CD14-positive monocyte (primary cell): ENCODE results near the gene CTDP1. TPM values are rescaled to one million over a fixed set of nuclear protein-coding genes. Genes with fewer than 3 reads are reported as not detected.

Experiments
- DNase-seq, 3 donors: peaks; one replicate each; pipeline ENCODE4 v3.0.0-alpha.2; 2011 to 2022
- H2AFZ ChIP-seq: 2 replicates; pipeline ENCODE4 v1.6.0; 2012; ENCODE audit warnings: mild to moderate bottlenecking, low read depth, low read length, inconsistent platforms; ENCODE audit not compliant: insufficient read depth, poor library complexity, severe bottlenecking
- H3K27ac ChIP-seq, 2 donors: 1 replicate in 1 of 2; 2 replicates in 1 of 2; pipeline ENCODE4 v1.5.1; 2012 to 2013; ENCODE audit warnings: low read length in 2 of 2, control low read depth in 1 of 2, inconsistent platforms in 1 of 2, low read depth in 1 of 2, mild to moderate bottlenecking in 1 of 2
- H3K27me3 ChIP-seq, 2 donors: one replicate each; pipeline versions ENCODE4 v1.6.0 to v1.6.1; 2011 to 2013; ENCODE audit warnings: low read length in 2 of 2; ENCODE audit not compliant: control insufficient read depth in 2 of 2, insufficient read depth in 2 of 2
- H3K36me3 ChIP-seq, 2 donors: replicated peaks in 1 of 2; 1 replicate in 1 of 2; 2 replicates in 1 of 2; pipeline versions ENCODE4 v1.5.1 to v1.6.1; 2012 to 2013; ENCODE audit warnings: low read length in 2 of 2, control low read depth in 1 of 2, inconsistent platforms in 1 of 2, mild to moderate bottlenecking in 1 of 2; ENCODE audit not compliant: insufficient read depth in 2 of 2, control insufficient read depth in 1 of 2
- H3K4me1 ChIP-seq, 2 donors: 1 replicate in 1 of 2; 2 replicates in 1 of 2; pipeline versions ENCODE4 v1.5.1 to v1.6.1; 2012 to 2013; ENCODE audit warnings: low read length in 2 of 2, control low read depth in 1 of 2, inconsistent platforms in 1 of 2, mild to moderate bottlenecking in 1 of 2, moderate library complexity in 1 of 2; ENCODE audit not compliant: insufficient read depth in 2 of 2, control insufficient read depth in 1 of 2
- H3K4me2 ChIP-seq: replicated peaks from 2 replicates; pipeline ENCODE3; 2012; ENCODE audit warnings: low read length, moderate library complexity, mild to moderate bottlenecking; ENCODE audit not compliant: poor library complexity, severe bottlenecking; ENCODE audit errors: extremely low read depth
- H3K4me3 ChIP-seq, 3 experiments: fragments of 200-600 bp in 1 of 3; sonication (generic) in 1 of 3; replicated peaks in 1 of 3; 1 replicate in 2 of 3; 2 replicates in 1 of 3; pipeline ENCODE4 v1.5.1; 2011 to 2013; ENCODE audit warnings: low read length in 3 of 3, mild to moderate bottlenecking in 3 of 3, control low read depth in 2 of 3, low read depth in 2 of 3, inconsistent platforms in 1 of 3, moderate library complexity in 1 of 3
- H3K79me2 ChIP-seq: 2 replicates; pipeline ENCODE4 v1.6.0; 2012; ENCODE audit warnings: mild to moderate bottlenecking, control low read depth, inconsistent platforms, low read length, moderate library complexity; ENCODE audit not compliant: insufficient read depth
- H3K9ac ChIP-seq: 2 replicates; pipeline ENCODE4 v1.6.0; 2017; ENCODE audit warnings: low read length, mild to moderate bottlenecking; ENCODE audit not compliant: insufficient read depth, poor library complexity, severe bottlenecking
- H3K9me3 ChIP-seq, 2 donors: replicated peaks in 1 of 2; 1 replicate in 1 of 2; 2 replicates in 1 of 2; pipeline versions ENCODE4 v1.5.1 to v1.6.1; 2012 to 2013; ENCODE audit warnings: low read length in 2 of 2, control low read depth in 1 of 2; ENCODE audit not compliant: control insufficient read depth in 1 of 2, insufficient read depth in 1 of 2
- H4K20me1 ChIP-seq: 2 replicates; pipeline ENCODE4 v1.6.0; 2012; ENCODE audit warnings: mild to moderate bottlenecking, low read length, control low read depth, moderate library complexity; ENCODE audit not compliant: insufficient read depth
- H3K27ac Mint-ChIP-seq, 7 donors: one replicate each; pipeline ENCODE4 v1.8.0; 2020; ENCODE audit warnings: mild to moderate bottlenecking in 7 of 7, mixed read lengths in 7 of 7, moderate library complexity in 6 of 7, inconsistent platforms in 2 of 7
- H3K27me3 Mint-ChIP-seq, 3 donors: one replicate each; pipeline ENCODE4 v1.8.0; 2021 to 2022; ENCODE audit warnings: low read depth in 3 of 3, mild to moderate bottlenecking in 3 of 3, mixed read lengths in 3 of 3, moderate library complexity in 3 of 3, inconsistent platforms in 1 of 3
- H3K36me3 Mint-ChIP-seq, 2 donors: one replicate each; pipeline ENCODE4 v1.8.0; 2020; ENCODE audit warnings: mixed read lengths in 2 of 2, inconsistent platforms in 1 of 2, mild to moderate bottlenecking in 1 of 2
- H3K4me1 Mint-ChIP-seq: one replicate; pipeline ENCODE4 v1.8.0; 2020; ENCODE audit warnings: mild to moderate bottlenecking, mixed read lengths
- H3K4me3 Mint-ChIP-seq, 2 donors: one replicate each; pipeline ENCODE4 v1.8.0; 2020; ENCODE audit warnings: mild to moderate bottlenecking in 2 of 2, mixed read lengths in 2 of 2, moderate library complexity in 1 of 2
- H3K9me3 Mint-ChIP-seq, 7 donors: one replicate each; pipeline ENCODE4 v1.8.0; 2020 to 2022; ENCODE audit warnings: mixed read lengths in 7 of 7, mild to moderate bottlenecking in 6 of 7, moderate library complexity in 6 of 7, inconsistent platforms in 2 of 7
- WGBS: methylation state at CpG from one replicate; pipeline ENCODE4 v1.1.5; 2013; ENCODE audit warnings: missing lambda C conversion rate; ENCODE audit not compliant: insufficient coverage; 5-methylcytosine and 5-hydroxymethylcytosine counted together
- intact Hi-C, 2 donors: fragments of 100-400 bp; cut with micrococcal nuclease; formaldehyde crosslinking; loops; one replicate each; pipeline versions ENCODE4 v1.15.0 to v1.15.1; 2023
- polyA plus RNA-seq, 3 donors: library from polyadenylated mRNA; depleted of rRNA in 1 of 3; unstranded in 2 of 3; stranded (reverse) in 1 of 3; fragments of 300-500 nt in 2 of 3; fragments of >200 nt in 1 of 3; fragmentation: Illumina TruSeq in 2 of 3; gene quantifications; 1 replicate in 2 of 3; 2 replicates in 1 of 3; pipeline ENCODE4 v1.2.3, GENCODE V29; 2012 to 2021
- TF ChIP-seq, protein P1 (sequence below): fragments of 200-600 bp; IDR thresholded peaks from one replicate; pipeline ENCODE4 v1.8.0; 2022; ENCODE audit warnings: antibody characterized with exemption, mild to moderate bottlenecking

CTDP1 gene
- polyA plus RNA-seq, 3 donors, result 9.1 to 13.9 (median 9.1) TPM

DNA sequence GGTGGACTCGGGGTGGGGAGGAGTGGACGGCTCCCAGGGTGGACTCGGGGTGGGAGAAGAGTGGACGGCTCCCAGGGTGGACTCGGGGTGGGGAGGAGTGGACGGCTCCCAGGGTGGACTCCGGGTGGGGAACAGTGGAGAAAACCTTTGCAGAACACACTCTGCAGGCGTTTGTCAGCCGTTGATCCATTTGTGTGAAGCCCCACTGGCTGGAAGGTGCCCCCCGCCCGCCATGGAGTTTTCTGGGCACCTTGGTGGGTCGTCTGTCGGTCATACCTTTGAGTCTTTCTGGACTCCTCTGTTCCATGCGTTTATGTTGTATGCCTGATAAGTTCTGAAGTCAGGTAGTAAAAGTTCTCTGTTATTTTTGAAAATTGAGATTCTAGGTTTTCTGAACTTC, 12.5 kb downstream of the CTDP1 start:
- Histone ChIP-seq H3K36me3 (peaks cover 26 to 27% of the 10 kb centered on the region in 2 donors), H3K4me1 (no peaks in the 10 kb centered on the region), H3K4me2 (no peak overlapping the region), H3K27ac (no peak overlapping the region), H2AFZ (no peak overlapping the region), H3K79me2 (peaks cover 81% of the 10 kb centered on the region), H3K9me3 (no peaks in the 10 kb centered on the region), H3K27me3 (no peaks in the 10 kb centered on the region), H3K9ac (no peak overlapping the region), H3K4me3 (no peak overlapping the region), H4K20me1 (peaks cover 94% of the 10 kb centered on the region)
- TF ChIP-seq, protein P1, sequence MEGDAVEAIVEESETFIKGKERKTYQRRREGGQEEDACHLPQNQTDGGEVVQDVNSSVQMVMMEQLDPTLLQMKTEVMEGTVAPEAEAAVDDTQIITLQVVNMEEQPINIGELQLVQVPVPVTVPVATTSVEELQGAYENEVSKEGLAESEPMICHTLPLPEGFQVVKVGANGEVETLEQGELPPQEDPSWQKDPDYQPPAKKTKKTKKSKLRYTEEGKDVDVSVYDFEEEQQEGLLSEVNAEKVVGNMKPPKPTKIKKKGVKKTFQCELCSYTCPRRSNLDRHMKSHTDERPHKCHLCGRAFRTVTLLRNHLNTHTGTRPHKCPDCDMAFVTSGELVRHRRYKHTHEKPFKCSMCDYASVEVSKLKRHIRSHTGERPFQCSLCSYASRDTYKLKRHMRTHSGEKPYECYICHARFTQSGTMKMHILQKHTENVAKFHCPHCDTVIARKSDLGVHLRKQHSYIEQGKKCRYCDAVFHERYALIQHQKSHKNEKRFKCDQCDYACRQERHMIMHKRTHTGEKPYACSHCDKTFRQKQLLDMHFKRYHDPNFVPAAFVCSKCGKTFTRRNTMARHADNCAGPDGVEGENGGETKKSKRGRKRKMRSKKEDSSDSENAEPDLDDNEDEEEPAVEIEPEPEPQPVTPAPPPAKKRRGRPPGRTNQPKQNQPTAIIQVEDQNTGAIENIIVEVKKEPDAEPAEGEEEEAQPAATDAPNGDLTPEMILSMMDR, result no peak
- WGBS, result 92% methylated on average over 5 of the region's 14 CpGs
- intact Hi-C loops, result no loop called here
- DNase-seq, result no peak
- H3K4me1 Mint-ChIP-seq, result peaks cover 1% of the 10 kb centered on the region
- H3K36me3 Mint-ChIP-seq, result peaks cover 29 to 48% of the 10 kb centered on the region in 2 donors
- peaks cover 0 to 3% (median 0%) of the 10 kb centered on the region in 3 donors for H3K27me3 Mint-ChIP-seq
- no peak overlapping the region for H3K4me3 Mint-ChIP-seq
- H3K27ac Mint-ChIP-seq, result peak overlapping the region in 1 of 7 donors; percentile 47
- H3K9me3 Mint-ChIP-seq, result peaks cover 0 to 2% (median 0%) of the 10 kb centered on the region in 7 donors

DNA sequence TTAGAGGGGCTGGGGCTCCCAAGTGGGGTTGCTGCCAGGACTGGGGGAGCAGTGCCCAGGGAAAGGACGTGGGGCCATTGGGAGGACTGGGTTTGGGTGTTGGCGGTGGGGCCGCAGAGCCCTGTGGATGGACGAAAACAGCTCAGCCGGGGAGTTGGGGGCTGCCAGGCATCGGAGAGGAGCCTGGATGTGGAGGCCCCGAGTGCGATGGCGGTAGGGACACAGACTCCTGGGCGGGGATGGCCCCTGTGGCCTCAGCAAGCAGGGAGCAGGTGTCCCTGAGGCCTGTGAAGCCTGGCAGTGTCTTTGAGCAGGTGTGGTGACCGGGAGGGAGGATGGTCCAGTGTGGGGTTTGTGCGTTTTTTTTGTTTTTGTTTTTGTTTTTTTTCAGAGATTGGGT, 13.3 kb downstream of the CTDP1 start:
- peaks cover 33 to 34% of the 10 kb centered on the region in 2 donors for H3K36me3 ChIP-seq
- H3K4me1 ChIP-seq, result no peaks in the 10 kb centered on the region
- H3K4me2 ChIP-seq, result no peak overlapping the region
- no peak overlapping the region for H3K4me3 ChIP-seq
- H3K27me3 ChIP-seq, result no peaks in the 10 kb centered on the region
- no peaks in the 10 kb centered on the region for H3K9me3 ChIP-seq
- Mint-ChIP-seq H3K27ac (peak overlapping the region in 4 of 7 donors; percentile 32 to 71 (median 50)), H3K4me3 (no peak overlapping the region), H3K27me3 (peaks cover 0 to 3% (median 0%) of the 10 kb centered on the region in 3 donors), H3K9me3 (peaks cover 0 to 2% (median 0%) of the 10 kb centered on the region in 7 donors), H3K36me3 (peaks cover 37 to 56% of the 10 kb centered on the region in 2 donors), H3K4me1 (peaks cover 1% of the 10 kb centered on the region)
- no peak overlapping the region for H3K9ac ChIP-seq
- TF ChIP-seq, protein P1, result no peak
- H4K20me1 ChIP-seq, result peaks cover 95% of the 10 kb centered on the region
- intact Hi-C loops, result no loop called here
- H3K27ac ChIP-seq, result no peak overlapping the region
- no peak for DNase-seq
- WGBS, result 89% methylated on average over 11 of the region's 12 CpGs
- H3K79me2 ChIP-seq, result peaks cover 83% of the 10 kb centered on the region
- H2AFZ ChIP-seq, result no peak overlapping the region
